AG09319 (cell line): ENCODE measurements around the gene CEP72.

ENCODE experiments used
- DNase-seq: peaks from one replicate; pipeline ENCODE4 v3.0.0-alpha.2; 2010; ENCODE audit warnings: low read depth; ENCODE audit errors: extremely low read depth
- TF ChIP-seq, protein P1 (sequence below): IDR thresholded peaks from 2 replicates; pipeline ENCODE4 v1.5.1; 2011; ENCODE audit warnings: low read depth, mild to moderate bottlenecking, inconsistent platforms, low read length, moderate library complexity

CEP72 gene

DNA sequence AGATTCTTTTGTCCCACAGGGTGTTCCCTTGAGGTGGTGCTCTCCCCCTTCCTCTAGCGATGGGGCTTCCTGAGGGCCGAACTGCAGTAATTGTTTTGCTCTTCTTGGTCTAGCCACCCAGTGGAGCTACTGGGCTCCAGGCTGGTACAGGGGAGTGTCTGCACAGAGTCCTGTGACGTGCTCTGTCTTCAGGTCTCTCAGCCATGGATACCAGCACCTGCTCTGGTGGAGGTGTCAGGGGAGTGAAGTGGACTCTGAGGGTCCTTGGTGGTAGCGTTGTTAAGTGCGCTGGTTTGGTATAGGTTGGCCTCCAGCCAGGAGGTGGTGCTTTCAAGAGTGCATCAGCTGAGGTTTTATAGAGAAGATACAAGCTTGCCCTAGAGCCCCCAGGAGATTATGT is 20.4 kb upstream of the CEP72 start:
- DNase-seq, result no peak
- TF ChIP-seq, protein P1, sequence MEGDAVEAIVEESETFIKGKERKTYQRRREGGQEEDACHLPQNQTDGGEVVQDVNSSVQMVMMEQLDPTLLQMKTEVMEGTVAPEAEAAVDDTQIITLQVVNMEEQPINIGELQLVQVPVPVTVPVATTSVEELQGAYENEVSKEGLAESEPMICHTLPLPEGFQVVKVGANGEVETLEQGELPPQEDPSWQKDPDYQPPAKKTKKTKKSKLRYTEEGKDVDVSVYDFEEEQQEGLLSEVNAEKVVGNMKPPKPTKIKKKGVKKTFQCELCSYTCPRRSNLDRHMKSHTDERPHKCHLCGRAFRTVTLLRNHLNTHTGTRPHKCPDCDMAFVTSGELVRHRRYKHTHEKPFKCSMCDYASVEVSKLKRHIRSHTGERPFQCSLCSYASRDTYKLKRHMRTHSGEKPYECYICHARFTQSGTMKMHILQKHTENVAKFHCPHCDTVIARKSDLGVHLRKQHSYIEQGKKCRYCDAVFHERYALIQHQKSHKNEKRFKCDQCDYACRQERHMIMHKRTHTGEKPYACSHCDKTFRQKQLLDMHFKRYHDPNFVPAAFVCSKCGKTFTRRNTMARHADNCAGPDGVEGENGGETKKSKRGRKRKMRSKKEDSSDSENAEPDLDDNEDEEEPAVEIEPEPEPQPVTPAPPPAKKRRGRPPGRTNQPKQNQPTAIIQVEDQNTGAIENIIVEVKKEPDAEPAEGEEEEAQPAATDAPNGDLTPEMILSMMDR, result no peak

DNA sequence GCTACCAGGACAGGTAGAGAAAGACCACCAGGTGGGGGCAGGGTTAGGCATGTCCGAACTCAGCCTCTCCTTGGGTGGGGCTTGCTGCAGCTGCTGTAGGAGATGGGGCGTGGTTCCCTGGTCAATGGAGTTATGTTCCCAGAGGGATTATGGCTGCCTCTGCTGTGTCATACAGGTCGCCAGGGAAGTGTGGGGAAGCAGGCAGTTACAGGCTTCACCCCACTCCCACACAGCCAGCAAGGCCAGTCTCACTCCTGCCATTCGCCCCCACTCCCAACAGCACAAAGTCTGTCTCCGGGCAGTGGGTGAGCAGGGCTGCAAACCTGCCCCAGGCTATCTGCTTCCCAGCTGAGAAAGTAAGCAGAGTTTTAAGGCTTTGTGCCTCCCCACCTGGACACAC is 20.0 kb upstream of the CEP72 start:
- TF ChIP-seq, protein P1, result no peak
- no peak for DNase-seq

DNA sequence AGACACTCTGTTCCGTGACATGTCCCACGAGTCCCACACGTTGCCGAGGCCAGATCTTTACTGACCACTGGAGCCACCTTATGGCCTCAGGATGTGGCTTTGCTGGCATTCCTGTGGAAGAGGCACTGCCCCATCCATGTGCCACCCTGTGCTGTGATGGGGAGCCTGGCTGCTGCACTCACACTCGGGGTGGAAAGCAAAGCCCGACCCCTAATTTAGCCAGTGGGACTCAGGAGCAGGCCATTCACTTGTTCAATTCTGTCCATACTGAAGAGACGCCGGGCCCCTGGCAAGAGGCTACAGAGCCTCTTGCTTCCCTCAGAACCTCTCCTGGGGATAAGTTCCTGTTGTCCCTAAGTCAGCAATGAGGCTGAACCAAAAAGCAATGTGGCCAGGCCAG is 18.6 kb upstream of the CEP72 start:
- TF ChIP-seq, protein P1, result no peak
- DNase-seq, result no peak

DNA sequence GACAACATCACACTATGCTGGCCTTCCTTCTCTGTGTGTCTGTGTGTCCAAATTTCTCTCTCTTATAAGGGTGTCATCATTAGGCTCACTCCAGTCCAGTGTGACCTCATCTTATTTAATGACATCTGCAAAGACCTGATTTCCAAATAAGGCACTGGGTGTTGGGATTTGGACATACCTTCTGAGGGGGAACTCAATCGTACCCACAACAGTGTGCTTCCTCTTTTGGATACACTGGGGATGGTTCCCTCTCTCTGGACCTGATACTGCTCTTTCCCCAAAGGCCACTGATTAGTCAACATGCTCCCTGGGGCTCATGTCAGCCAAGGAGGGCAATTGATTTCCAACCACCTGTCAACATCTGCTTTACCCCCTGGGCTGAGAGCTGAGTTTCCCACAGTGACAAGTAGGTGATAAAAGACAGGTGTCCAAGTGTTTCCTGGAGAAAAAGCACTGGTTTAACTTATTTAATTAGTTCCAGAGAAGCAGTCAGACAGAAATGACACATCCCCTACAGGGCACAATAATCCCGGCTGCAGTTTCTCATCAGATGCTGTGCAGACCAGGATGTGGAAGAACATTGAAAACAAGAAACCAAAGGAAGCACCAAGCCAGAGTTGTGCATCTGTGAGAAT is 17.8 kb upstream of the CEP72 start:
- TF ChIP-seq, protein P1, result no peak
- no peak for DNase-seq

DNA sequence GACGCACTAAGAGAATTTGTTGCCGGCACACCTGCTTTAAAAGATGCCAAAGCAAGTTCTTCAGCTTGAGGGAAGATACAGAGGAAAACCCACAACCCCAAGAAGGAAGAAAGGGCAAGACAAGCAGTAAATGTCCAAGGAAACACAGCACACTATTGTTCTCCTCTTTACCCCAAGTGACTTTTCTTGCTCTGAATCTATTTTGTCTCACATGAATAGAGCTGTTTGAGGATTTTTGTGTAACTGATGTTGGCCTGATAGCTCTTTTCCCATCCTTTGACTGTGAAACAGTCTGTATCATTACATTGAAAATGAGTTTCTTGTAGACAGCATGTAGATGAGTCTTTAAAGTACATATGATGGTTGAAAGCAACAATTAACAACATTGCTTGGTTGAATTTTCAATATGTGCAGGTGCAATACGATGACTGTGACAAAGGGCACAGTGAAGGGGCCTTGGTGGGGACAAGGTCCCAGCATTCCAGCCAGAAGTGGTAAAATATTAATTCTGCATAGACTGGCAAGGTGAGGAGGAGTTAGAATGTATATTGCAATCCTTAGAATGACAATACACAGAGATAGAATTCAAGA is 16.8 kb upstream of the CEP72 start:
- no peak for DNase-seq

DNA sequence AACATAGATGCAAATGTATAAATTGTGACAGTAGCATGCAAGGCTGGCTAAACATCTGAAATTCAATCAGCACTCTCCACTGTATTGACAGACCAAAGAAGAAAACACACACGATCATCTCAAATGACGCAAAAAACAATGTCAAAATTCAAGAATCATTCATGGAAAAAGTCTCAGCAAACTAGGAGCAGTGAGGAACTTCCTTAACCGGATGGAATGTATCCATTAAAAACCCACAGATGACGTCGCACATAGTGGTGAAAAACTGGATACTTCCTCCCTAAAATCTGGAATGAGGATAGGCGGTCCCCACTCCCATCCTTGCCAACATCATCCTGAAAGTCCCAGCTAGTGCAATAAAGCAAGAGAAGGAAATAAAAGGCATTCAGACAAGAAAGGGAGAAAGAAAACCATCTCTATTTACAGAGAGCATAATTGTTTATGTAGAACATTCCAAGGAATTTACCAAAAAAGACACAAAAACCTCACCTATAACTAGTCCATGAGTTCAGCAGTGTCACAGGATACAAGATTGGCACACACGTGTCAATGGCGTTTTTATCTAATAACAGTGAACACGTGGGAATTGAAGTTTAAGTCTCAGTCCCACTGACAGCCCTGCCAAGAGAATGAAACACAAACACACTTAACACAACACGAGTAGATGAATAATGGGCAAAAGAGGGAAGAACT is 14.1 kb upstream of the CEP72 start:
- TF ChIP-seq, protein P1, result no peak
- DNase-seq, result no peak

More for the DNA sequence above, 16.8 kb upstream of the CEP72 start:
- TF ChIP-seq, protein P1, result no peak

DNA sequence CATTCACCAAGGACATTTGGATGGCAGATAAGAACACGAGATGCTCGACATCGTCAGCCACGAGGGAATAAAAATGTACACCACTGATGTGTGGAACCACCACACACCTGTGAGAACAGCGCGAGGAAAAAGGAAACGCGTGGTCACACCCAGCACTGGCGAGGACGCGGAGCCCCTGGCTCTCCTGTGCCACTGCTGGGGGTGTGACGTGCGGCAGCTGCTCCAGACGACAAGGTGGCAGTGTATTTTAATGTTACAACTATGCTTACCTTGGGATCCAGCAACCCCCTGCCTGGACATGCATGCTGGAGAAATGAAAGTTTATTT is 13.6 kb upstream of the CEP72 start:
- TF ChIP-seq, protein P1, result no peak
- no peak for DNase-seq
